Measurements from ENCODE around the gene CFAP45. TPM values are rescaled to one million over a fixed set of nuclear protein-coding genes. Genes with fewer than 3 reads are reported as not detected.

CFAP45 gene
- total RNA-seq, 1 donor from 2014 or later, result 0.46 TPM

DNA sequence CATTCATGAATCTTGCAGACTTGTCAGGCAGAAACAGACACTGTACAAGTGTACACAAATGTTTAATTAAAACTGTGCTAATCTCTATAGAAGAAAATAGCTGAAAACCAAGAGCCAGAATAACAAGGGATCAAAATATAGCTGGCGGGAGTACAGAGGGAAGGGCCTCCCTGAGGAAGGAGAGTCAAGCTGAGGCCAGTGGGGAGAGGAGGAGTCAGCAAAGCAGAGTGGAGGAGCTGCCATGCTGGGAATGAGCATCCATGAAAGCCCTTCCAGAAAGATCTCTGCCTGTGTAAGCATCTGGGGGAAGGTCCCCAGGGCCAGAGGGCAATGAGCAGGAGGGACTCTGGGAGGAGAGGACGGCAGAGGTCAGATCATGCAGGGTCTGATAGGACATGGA, 58.2 kb downstream of the CFAP45 start:
- TF ChIP-seq, protein P1, sequence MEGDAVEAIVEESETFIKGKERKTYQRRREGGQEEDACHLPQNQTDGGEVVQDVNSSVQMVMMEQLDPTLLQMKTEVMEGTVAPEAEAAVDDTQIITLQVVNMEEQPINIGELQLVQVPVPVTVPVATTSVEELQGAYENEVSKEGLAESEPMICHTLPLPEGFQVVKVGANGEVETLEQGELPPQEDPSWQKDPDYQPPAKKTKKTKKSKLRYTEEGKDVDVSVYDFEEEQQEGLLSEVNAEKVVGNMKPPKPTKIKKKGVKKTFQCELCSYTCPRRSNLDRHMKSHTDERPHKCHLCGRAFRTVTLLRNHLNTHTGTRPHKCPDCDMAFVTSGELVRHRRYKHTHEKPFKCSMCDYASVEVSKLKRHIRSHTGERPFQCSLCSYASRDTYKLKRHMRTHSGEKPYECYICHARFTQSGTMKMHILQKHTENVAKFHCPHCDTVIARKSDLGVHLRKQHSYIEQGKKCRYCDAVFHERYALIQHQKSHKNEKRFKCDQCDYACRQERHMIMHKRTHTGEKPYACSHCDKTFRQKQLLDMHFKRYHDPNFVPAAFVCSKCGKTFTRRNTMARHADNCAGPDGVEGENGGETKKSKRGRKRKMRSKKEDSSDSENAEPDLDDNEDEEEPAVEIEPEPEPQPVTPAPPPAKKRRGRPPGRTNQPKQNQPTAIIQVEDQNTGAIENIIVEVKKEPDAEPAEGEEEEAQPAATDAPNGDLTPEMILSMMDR (conservative IDR thresholded peaks at IDR 0.05; ENCODE audit: low read depth, low read length), result no peak
- no peak overlapping the region for H3K4me3 ChIP-seq (ENCODE audit: low read depth, low read length)
- DNase-seq (ENCODE audit: low read depth), result no peak

DNA sequence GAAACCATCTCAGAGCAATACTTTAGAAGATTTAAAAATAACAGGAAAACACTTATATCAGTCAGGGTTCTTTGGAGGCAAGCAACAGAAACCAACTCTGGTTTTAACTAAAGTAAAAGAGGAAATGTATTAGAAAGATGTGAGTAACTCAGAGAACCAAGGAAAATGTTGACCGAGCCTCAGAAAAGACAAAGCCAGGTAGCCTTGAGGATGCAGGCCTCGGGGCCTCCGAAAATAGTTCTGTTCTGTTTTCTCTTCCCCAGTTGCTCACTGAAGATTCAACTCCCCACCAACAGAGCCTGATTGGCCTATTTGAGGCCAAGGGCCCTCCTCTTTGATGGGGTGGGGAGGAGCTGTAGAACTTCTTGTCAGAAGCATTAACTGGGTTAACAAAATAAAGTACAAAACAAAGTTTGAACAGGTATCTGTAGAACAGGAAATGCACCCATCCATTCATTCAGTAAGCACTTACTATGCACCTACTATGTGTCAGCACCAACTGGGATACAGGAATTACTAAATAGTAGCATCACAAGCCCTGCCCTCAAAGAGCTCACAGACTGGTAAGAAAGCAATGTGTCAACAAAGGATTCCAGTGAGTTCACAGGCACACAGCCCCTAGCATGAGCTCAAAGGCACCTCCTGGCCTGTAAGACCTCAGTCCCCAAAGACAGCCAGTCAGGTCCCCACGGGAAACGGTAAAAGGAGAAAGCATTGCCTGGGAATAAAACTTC, 60.7 kb downstream of the CFAP45 start:
- H3K4me3 ChIP-seq (ENCODE audit: low read depth, low read length), result no peak overlapping the region
- no peak for DNase-seq (ENCODE audit: low read depth)
- TF ChIP-seq, protein P1 (conservative IDR thresholded peaks at IDR 0.05; ENCODE audit: low read depth, low read length), result no peak

DNA sequence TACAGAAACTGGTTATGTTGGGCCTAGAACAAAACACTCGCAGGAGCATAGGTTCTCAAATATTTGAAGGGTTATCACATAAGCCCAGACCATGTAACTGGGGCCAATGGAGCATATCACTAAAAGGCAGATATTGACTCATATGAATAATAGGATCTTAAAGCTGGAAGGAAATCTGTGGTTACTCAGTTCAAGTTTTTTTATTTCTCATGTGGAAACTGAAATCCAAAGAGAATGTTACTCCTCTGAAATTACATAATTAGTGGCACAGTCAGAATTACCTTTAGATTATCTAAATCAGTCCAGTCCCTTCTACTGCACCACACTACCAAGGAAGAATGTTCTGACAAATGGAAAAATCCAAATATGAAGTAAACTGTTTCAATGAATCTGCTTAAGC, 61.2 kb downstream of the CFAP45 start:
- H3K4me3 ChIP-seq (ENCODE audit: low read depth, low read length), result no peak overlapping the region
- TF ChIP-seq, protein P1 (conservative IDR thresholded peaks at IDR 0.05; ENCODE audit: low read depth, low read length), result no peak
- no peak for DNase-seq (ENCODE audit: low read depth)

DNA sequence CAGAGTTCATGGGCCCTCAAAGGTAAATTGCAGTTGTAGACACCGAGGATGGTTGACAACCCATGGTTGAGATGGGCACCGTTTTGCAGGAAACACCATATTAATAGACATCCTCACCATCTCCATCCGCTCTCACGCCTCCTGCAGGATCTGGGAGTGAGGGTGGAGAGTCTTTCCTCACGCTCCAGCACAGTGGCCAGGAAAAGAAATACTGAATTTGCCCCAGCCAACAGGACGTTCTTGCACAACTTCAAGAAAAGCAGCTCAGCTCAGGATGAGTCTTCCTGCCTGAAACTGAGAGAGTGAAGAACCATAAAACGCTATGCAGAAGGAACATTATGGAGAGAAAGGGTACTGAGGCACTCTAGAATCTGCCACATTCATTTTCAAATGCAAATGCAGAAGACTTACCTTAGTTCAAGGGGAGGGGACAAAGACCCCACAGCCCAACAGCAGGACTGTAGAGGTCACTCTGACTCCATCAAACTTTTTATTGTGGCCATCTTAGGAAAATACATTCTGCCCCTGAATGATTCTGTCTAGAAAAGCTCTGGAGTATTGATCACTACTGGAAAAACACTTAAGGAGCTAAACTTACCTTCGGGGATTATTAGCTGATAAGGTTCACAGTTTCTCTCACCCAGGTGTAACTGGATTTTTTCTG, 64.0 kb downstream of the CFAP45 start:
- TF ChIP-seq, protein P1 (conservative IDR thresholded peaks at IDR 0.05; ENCODE audit: low read depth, low read length), result peak; percentile 45
- H3K4me3 ChIP-seq (ENCODE audit: low read depth, low read length), result no peak overlapping the region
- DNase-seq (ENCODE audit: low read depth), result no peak

DNA sequence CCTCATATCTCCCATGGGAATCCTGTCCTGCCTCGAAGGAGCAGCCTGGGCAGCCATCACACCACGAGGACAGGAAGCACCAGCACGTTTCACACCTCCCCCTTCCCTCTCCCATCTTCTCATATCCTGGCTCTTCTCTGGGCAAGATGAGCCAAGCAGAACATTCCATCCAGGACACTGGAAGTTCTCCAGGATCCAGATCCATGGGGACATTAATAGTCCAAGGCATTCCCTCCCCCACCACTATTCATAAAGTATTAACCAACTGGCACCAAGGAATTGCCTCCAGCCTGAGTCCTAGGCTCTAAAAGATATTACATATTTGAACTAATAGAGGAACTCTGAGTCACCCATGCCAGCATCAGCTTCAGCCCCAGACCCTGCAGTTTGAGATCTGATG, 64.6 kb downstream of the CFAP45 start:
- TF ChIP-seq, protein P1 (conservative IDR thresholded peaks at IDR 0.05; ENCODE audit: low read depth, low read length), result no peak
- DNase-seq (ENCODE audit: low read depth), result no peak
- no peak overlapping the region for H3K4me3 ChIP-seq (ENCODE audit: low read depth, low read length)

DNA sequence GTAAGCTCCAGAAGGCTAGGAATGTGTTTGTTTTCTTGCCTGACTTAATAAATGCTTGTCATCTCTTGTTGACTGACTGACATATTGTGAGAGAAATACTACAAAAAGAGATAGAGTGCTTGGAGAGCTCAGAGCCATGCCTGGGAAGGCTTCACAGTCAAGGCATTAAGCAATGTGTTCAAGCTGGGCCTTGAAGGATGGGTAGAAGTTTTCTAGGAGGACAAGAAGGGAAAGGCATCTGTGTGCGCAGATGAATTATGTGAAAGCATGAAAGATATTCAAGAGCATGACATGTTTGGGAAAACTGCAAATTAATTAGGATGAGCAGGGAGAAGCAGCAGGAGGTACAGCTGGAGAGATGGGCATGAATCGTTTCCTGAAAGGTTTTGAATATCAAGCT, 67.7 kb downstream of the CFAP45 start:
- no peak overlapping the region for H3K4me3 ChIP-seq (ENCODE audit: low read depth, low read length)
- TF ChIP-seq, protein P1 (conservative IDR thresholded peaks at IDR 0.05; ENCODE audit: low read depth, low read length), result no peak
- no peak for DNase-seq (ENCODE audit: low read depth)

Measured in epithelial cell of proximal tubule (primary cell).